Lower lobe of right lung (tissue), 2 donors: ENCODE results near the gene CD3D. TPM values are rescaled to one million over a fixed set of nuclear protein-coding genes. Genes with fewer than 3 reads are reported as not detected.
A peak's percentile ranks its signal among the peaks of the same experiment; 100 is the strongest.

ENCODE experiments used
- ATAC-seq, 2 donors: fragments of 200-7000 bp; cut with Tn5 transposase; one replicate each; pipeline ENCODE4 v1.9.1; 2020 to 2022; ENCODE audit warnings: mild to moderate bottlenecking in 2 of 2, moderate library complexity in 2 of 2
- DNase-seq: peaks from one replicate; pipeline ENCODE4 v3.0.0-alpha.2; 2020
- H3K27ac ChIP-seq: fragments of 200-600 bp; one replicate; pipeline ENCODE4 v1.8.0; 2022
- H3K27me3 ChIP-seq: fragments of 200-600 bp; one replicate; pipeline ENCODE4 v1.8.0; 2022; ENCODE audit warnings: low read depth
- H3K36me3 ChIP-seq: fragments of 200-600 bp; one replicate; pipeline ENCODE4 v1.8.0; 2022; ENCODE audit warnings: mild to moderate bottlenecking
- H3K4me1 ChIP-seq: fragments of 200-600 bp; one replicate; pipeline ENCODE4 v1.8.0; 2022
- H3K4me3 ChIP-seq: fragments of 200-600 bp; one replicate; pipeline ENCODE4 v1.8.0; 2022; ENCODE audit warnings: mild to moderate bottlenecking
- H3K9me3 ChIP-seq: fragments of 200-600 bp; one replicate; pipeline ENCODE4 v1.8.0; 2022
- CTCF ChIP-seq: fragments of 200-600 bp; IDR thresholded peaks from one replicate; pipeline ENCODE4 v1.8.0; 2022; ENCODE audit warnings: antibody characterized with exemption, mild to moderate bottlenecking
- intact Hi-C: fragments of 100-400 bp; cut with DNase I; formaldehyde crosslinking; loops from one replicate; pipeline ENCODE4 v1.11.0; 2022
- total RNA-seq: library from RNA; stranded (reverse); fragmentation: NEBNext Ultra II Directional; extraction: Animal tissue kit (Norgen Biotek cat#: 25700); gene quantifications from one replicate; pipeline ENCODE4 v1.2.1, GENCODE V29; 2021
- donor health status: DM: no; HTN: yes; CAD: no; lungs with severe emphysema.

The CD3D gene
- total RNA-seq, 1 donor from 2014 or later: 7.4 TPM

GRCh38 chr11:118322721-118323120, 19.8 kb downstream of the CD3D start:
- no peak overlapping the region for H3K4me3 ChIP-seq

GRCh38 chr11:118321386-118322082, 21.0 kb downstream of the CD3D start:
- H3K4me1 ChIP-seq: peaks cover 49% of the 10 kb centered on the region
- no peak overlapping the region for H3K4me3 ChIP-seq
- no peaks in the 10 kb centered on the region for H3K9me3 ChIP-seq
- intact Hi-C loops: no loop called here
- TF ChIP-seq CTCF: no peak
- peak overlapping the region; percentile 76 for H3K27ac ChIP-seq
- H3K27me3 ChIP-seq: no peaks in the 10 kb centered on the region
- peak; percentile 38 to 68 for ATAC-seq
- DNase-seq: no peak
- H3K36me3 ChIP-seq: no peaks in the 10 kb centered on the region

More at GRCh38 chr11:118322721-118323120, 19.8 kb downstream of the CD3D start:
- DNase-seq (no peak), ATAC-seq (no peak)
- H3K9me3 ChIP-seq: no peaks in the 10 kb centered on the region
- peak overlapping the region; percentile 65 for H3K27ac ChIP-seq
- H3K4me1 ChIP-seq: peaks cover 37% of the 10 kb centered on the region
- H3K27me3 ChIP-seq: no peaks in the 10 kb centered on the region
- no peaks in the 10 kb centered on the region for H3K36me3 ChIP-seq
- TF ChIP-seq CTCF: no peak
- intact Hi-C loops: no loop called here

- H3K36me3 ChIP-seq: no peaks in the 10 kb centered on the region
- H3K4me3 ChIP-seq: no peak overlapping the region
- intact Hi-C loops: no loop called here
- H3K27ac ChIP-seq: peak overlapping the region; percentile 76
- peaks cover 59% of the 10 kb centered on the region for H3K4me1 ChIP-seq
- ATAC-seq (no peak), DNase-seq (no peak)
- H3K9me3 ChIP-seq: no peaks in the 10 kb centered on the region
- TF ChIP-seq CTCF: no peak
- no peaks in the 10 kb centered on the region for H3K27me3 ChIP-seq
These were observed 22.0 kb downstream of the CD3D start for GRCh38 chr11:118320515-118320914.

GRCh38 chr11:118319337-118319707, 23.2 kb downstream of the CD3D start:
- Histone ChIP-seq H3K4me3 (no peak overlapping the region), H3K4me1 (peaks cover 64% of the 10 kb centered on the region), H3K36me3 (no peaks in the 10 kb centered on the region), H3K9me3 (no peaks in the 10 kb centered on the region), H3K27me3 (no peaks in the 10 kb centered on the region), H3K27ac (peak overlapping the region; percentile 76)
- ATAC-seq (peak; percentile 43 to 64), DNase-seq (no peak)
- intact Hi-C loops: no loop called here
- no peak for TF ChIP-seq CTCF

- peak; percentile 35 to 45 for ATAC-seq
- Histone ChIP-seq H3K4me3 (no peak overlapping the region), H3K27ac (peak overlapping the region; percentile 76), H3K27me3 (no peaks in the 10 kb centered on the region), H3K9me3 (no peaks in the 10 kb centered on the region), H3K4me1 (peaks cover 64% of the 10 kb centered on the region), H3K36me3 (no peaks in the 10 kb centered on the region)
- no peak for TF ChIP-seq CTCF
- intact Hi-C loops: no loop called here
- DNase-seq: no peak
These were observed 23.7 kb downstream of the CD3D start for GRCh38 chr11:118318581-118319336.
